LNCaP clone FGC (cell line): ENCODE results near the gene SLAMF6.
"Not testable (repeated sequence)": the region's sequence is repeated elsewhere in the genome, so short reads cannot be mapped to it uniquely, and the experiment has no call there.

Experiments
- DNase-seq: peaks from one replicate; pipeline ENCODE4 v3.0.0-alpha.2; 2011; ENCODE audit warnings: low read depth
- H3K4me3 ChIP-seq: 2 replicates; pipeline ENCODE4 v1.5.1; 2011; ENCODE audit warnings: mild to moderate bottlenecking, low read depth, low read length, control low read depth
- CTCF ChIP-seq: IDR thresholded peaks from 2 replicates; pipeline ENCODE4 v1.5.1; 2012; ENCODE audit warnings: mild to moderate bottlenecking; ENCODE audit not compliant: control insufficient read depth, insufficient read depth; ENCODE audit errors: extremely low read depth

Gene SLAMF6

DNA sequence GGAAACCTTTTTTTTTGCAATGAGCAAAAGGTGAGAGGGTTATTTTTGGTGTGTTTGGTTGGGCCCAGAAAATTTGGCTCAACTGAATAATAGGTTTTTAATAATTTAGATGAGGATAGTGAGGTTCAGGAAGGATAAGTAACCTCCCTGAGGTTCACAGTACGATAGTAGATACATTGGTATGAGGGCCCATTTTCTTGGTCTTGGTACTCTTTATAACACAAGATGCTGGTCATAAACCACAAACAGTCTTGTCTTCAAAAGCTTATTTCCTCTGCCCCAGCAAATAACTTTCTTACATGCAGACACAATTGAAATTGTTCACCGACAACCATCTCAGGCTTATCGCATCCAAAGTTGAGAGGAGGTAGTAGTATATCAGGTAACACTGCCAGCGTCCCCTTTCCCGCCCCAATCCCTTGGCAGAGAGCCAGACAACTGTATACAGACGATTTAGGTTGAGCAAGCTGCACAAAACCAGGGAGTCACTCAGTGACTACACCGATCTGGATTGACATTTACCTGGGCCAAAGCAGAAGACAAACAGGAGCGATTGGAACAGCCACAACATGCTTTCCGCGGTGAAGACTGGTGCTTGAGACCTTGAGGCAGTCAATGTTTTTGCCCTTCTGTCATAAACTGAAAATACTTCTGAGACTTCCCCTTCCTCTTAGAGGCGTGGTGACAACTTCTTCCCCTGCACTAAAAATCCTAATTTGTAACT, at the start of gene SLAMF6:
Gene SLAMF6, minus strand, starts transcription at position 634 of the 724 bp plus-strand sequence. Its CDS starts 63 bp downstream, at position 571.
- no peak for DNase-seq
- no peak for TF ChIP-seq CTCF
- H3K4me3 ChIP-seq = no peak within 1 kb of the TSS

DNA sequence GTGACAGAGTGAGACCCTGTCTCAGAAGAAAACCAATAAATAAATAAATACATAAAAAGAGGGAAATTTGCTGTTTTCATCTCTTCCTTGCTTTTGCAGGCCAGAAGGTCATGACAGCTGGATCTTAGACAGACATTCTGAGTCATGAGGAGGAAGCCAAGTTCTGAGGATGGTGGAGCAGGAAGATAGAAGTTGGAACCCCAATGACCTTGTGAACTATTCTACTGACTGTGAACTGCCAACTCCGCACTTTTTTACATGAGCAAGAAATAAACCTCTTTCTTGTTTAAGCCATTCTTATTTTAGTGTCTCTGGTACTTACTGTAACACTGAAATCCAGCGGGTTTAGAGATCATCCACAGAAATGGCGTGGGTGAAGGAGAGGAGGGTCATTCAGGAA, 47.8 kb upstream of the SLAMF6 start:
- no peak overlapping the region for H3K4me3 ChIP-seq
- TF ChIP-seq CTCF = no peak
- DNase-seq = no peak

DNA sequence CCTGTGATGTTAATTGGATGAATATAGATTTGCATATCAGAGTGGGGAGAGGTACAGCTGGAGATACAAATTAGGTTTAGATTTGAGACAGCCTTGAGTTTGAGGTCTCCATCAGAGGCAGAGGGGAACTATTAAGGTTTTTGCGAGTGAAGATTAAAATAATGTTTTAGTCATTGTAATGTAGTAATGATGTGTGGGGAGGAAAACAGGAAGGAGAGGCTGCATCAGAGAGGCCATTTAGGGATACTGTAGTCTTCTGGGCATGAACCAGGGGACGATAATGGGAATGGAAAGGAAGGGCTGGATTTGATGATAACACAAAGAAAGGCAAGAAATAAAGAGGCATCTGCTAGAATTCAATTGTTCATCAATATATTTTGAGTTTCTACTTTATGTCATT, 46.8 kb upstream of the SLAMF6 start:
- no peak for DNase-seq
- no peak for TF ChIP-seq CTCF
- H3K4me3 ChIP-seq = no peak overlapping the region

DNA sequence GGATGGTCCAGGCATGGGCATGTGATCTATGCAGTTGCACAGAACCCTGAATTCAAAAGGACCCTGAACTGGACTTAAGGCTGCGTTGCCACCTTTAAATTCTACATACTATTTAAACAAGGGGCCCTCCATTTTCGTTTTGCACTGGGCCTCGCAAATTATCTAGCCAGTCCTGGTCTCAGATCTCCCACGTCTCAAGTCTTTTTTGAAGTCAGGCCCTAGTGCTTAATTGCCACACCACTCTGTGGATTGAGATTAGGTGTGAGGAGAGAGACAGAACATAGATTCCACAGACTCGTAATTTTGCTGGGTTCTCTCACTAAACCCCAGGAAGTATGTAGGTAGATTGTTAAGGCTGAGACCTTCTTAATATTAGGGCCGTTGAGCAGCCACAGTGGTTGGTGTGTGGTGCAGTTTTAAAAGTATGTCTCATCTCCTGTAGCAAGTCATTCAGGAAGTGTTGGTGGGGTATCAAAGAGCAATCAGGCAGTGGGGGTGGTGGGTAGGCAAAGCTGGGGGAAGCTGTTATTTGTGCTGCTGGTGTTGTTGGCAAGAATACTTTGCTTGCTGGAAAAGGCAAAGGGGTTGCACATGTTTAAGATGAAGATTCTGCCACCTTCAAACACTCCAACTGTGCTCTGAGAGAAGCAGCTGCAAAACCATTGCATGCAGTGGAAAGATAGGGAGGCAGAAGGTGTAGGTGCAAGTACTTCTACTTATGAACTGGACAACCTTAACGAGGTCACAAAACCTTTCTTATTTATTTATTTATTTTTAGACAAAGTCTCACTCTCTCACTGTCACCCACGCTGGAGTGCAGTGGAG, 45.0 kb upstream of the SLAMF6 start:
- H3K4me3 ChIP-seq = no peak overlapping the region
- TF ChIP-seq CTCF = no peak
- DNase-seq = no peak

- H3K4me3 ChIP-seq = no peak overlapping the region
- no peak for DNase-seq
- no peak for TF ChIP-seq CTCF
These were observed 44.3 kb upstream of the SLAMF6 start for GRCh38 chr1:160567341-160567740.

GRCh38 chr1:160565564-160565963, 42.5 kb upstream of the SLAMF6 start:
- DNase-seq = no peak
- H3K4me3 ChIP-seq = no peak overlapping the region
- TF ChIP-seq CTCF = no peak

- DNase-seq, H3K4me3 ChIP-seq: not testable (repeated sequence)
These were observed 40.2 kb upstream of the SLAMF6 start for GRCh38 chr1:160563230-160563629.

DNA sequence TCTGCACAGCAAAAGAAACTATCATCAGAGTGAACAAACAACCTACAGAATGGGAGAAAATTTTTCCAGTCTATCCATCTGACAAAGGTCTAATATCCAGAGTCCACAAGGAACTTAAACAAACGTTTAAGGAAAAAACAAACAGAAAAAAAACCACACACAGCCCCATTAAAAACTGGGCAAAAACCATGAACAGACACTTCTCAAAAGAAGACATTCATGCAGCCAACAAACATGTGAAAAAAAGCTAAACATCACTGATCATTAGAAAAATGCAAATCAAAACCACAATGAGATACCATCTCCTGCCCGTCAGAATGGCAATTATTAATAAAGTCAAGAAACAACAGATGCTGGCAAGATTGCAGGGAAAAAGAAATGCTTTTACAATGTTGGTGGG, 39.7 kb upstream of the SLAMF6 start:
- DNase-seq, H3K4me3 ChIP-seq: not testable (repeated sequence)
